HEK293T (cell line): ENCODE results near the gene ITPRID1.

Experiments
- CTCF ChIA-PET: fragments of 350-600 bp; formaldehyde crosslinking; extraction: SDS; loops from one replicate; lab custom pipeline; 2021; ENCODE audit warnings: antibody characterized with exemption, inconsistent platforms; lab: Yijun Ruan, JAX
- POLR2A ChIA-PET: fragments of 350-600 bp; formaldehyde crosslinking; extraction: SDS; loops from one replicate; lab custom pipeline; 2020; ENCODE audit warnings: antibody characterized with exemption, inconsistent platforms; lab: Yijun Ruan, JAX
- DNase-seq: peaks from one replicate; pipeline ENCODE4 v3.0.0; 2012; ENCODE audit warnings: mixed read lengths; ENCODE audit errors: extremely low spot score
- ARNT ChIP-seq: fragments of 450-650 bp; IDR thresholded peaks from 2 replicates; pipeline ENCODE4 v1.6.1; 2017; ENCODE audit warnings: mild to moderate bottlenecking
- BHLHE40 ChIP-seq: fragments of 450-650 bp; IDR thresholded peaks from 2 replicates; pipeline ENCODE4 v1.6.1; 2016; ENCODE audit warnings: mild to moderate bottlenecking, moderate library complexity, borderline replicate concordance
- CTBP1 ChIP-seq: fragments of 450-650 bp; IDR thresholded peaks from 2 replicates; pipeline ENCODE4 v1.6.1; 2016; ENCODE audit warnings: borderline replicate concordance
- ELF4 ChIP-seq: fragments of 450-650 bp; IDR thresholded peaks from 2 replicates; pipeline ENCODE4 v1.6.1; 2017; ENCODE audit warnings: antibody characterized with exemption
- FOXA1 ChIP-seq: fragments of 450-650 bp; IDR thresholded peaks from 2 replicates; pipeline ENCODE4 v1.6.1; 2016; ENCODE audit warnings: mild to moderate bottlenecking
- FOXK2 ChIP-seq: fragments of 450-650 bp; IDR thresholded peaks from 2 replicates; pipeline ENCODE4 v1.6.1; 2016; ENCODE audit warnings: mild to moderate bottlenecking
- FOXM1 ChIP-seq: fragments of 450-650 bp; IDR thresholded peaks from 2 replicates; pipeline ENCODE4 v1.6.1; 2017; ENCODE audit warnings: mild to moderate bottlenecking, borderline replicate concordance
- HDGF ChIP-seq: fragments of 450-650 bp; IDR thresholded peaks from 2 replicates; pipeline ENCODE4 v1.6.1; 2017; ENCODE audit warnings: antibody characterized with exemption, borderline replicate concordance
- L3MBTL2 ChIP-seq: fragments of 450-650 bp; conservative IDR thresholded peaks from 2 replicates; pipeline ENCODE4 v1.6.1; 2016; ENCODE audit warnings: mild to moderate bottlenecking
- LEF1 ChIP-seq: fragments of 450-650 bp; IDR thresholded peaks from 2 replicates; pipeline ENCODE4 v1.6.1; 2017; ENCODE audit warnings: mild to moderate bottlenecking, borderline replicate concordance
- NFRKB ChIP-seq: fragments of 450-650 bp; IDR thresholded peaks from 2 replicates; pipeline ENCODE4 v1.6.1; 2016; ENCODE audit warnings: mild to moderate bottlenecking, moderate library complexity
- PKNOX1 ChIP-seq: fragments of 450-650 bp; IDR thresholded peaks from 2 replicates; pipeline ENCODE4 v1.6.1; 2016
- SP1 ChIP-seq: fragments of 450-650 bp; IDR thresholded peaks from 2 replicates; pipeline ENCODE4 v1.6.1; 2017
- SUZ12 ChIP-seq: fragments of 450-650 bp; IDR thresholded peaks from 2 replicates; pipeline ENCODE4 v1.6.1; 2016; ENCODE audit warnings: mild to moderate bottlenecking
- TARDBP ChIP-seq: fragments of 450-650 bp; IDR thresholded peaks from 2 replicates; pipeline ENCODE4 v1.6.1; 2016
- ZNF384 ChIP-seq: fragments of 450-650 bp; IDR thresholded peaks from 2 replicates; pipeline ENCODE4 v1.6.1; 2016

ITPRID1 gene

GRCh38 chr7:31651234-31652062, 137.6 kb downstream of the ITPRID1 start:
- DNase-seq, result no peak
- TF ChIP-seq NFRKB (no peak), FOXM1 (no peak), LEF1 (no peak), SUZ12 (no peak), CTBP1 (no peak), SP1 (no peak)
- ChIA-PET POLR2A (no interaction called here), CTCF (no interaction called here)

DNA sequence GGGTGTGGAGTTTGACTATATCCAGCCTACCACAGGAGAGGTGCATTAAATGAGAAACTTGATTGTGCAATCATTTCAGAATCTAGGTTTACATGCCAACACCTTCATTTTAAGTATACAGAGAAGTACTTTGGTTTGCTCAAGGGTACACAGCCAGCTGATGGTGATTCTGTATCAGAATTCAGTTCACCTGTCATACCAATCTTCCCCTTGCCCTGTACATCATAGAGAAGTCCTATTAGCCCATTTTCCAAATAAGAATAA, 138.1 kb downstream of the ITPRID1 start:
- DNase-seq, result no peak
- ChIA-PET POLR2A (no interaction called here), CTCF (no interaction called here)
- no peak for TF ChIP-seq BHLHE40
- TF ChIP-seq ELF4, result no peak
- no peak for TF ChIP-seq ARNT
- TF ChIP-seq SP1, result no peak
- no peak for TF ChIP-seq FOXK2
- TF ChIP-seq LEF1, result no peak
- TF ChIP-seq ZNF384, result no peak
- no peak for TF ChIP-seq TARDBP
- TF ChIP-seq HDGF, result no peak
- no peak for TF ChIP-seq CTBP1
- no peak for TF ChIP-seq FOXA1
- no peak for TF ChIP-seq FOXM1
- no peak for TF ChIP-seq NFRKB
- TF ChIP-seq L3MBTL2, result no peak
- TF ChIP-seq SUZ12, result no peak
- TF ChIP-seq PKNOX1, result no peak

DNA sequence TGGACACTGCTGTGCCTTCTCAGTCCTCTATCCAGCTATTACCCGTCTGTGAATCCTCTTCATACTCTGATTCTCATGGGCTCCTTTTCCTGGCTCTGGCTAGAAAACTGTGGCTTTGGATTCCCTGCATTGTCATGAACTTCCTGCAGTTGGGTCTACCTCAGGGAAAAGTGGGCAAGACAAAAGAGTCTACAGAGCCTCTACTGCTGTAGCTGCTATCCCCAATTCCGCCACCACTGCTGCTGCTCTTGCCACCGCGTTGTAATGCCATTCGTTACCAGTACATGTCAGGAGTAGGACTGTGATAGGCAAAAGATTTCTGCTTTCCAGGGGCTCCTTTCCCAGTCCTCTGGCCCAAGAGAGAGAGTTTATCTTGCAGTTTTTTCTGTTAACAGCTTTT, 149.2 kb downstream of the ITPRID1 start:
- ChIA-PET CTCF (no interaction called here), POLR2A (no interaction called here)
- TF ChIP-seq ARNT, result no peak
- TF ChIP-seq SP1, result no peak
- TF ChIP-seq CTBP1, result no peak
- TF ChIP-seq LEF1, result no peak
- TF ChIP-seq ZNF384, result no peak
- TF ChIP-seq PKNOX1, result no peak
- no peak for TF ChIP-seq NFRKB
- TF ChIP-seq FOXA1, result no peak
- no peak for TF ChIP-seq L3MBTL2
- no peak for TF ChIP-seq TARDBP
- TF ChIP-seq FOXM1, result no peak
- no peak for TF ChIP-seq SUZ12
- TF ChIP-seq ELF4, result no peak
- no peak for TF ChIP-seq HDGF
- no peak for TF ChIP-seq FOXK2
- TF ChIP-seq BHLHE40, result no peak
- peak; percentile 19 for DNase-seq

- no peak for DNase-seq
- ChIA-PET POLR2A (no interaction called here), CTCF (no interaction called here)
- no peak for TF ChIP-seq FOXM1
- TF ChIP-seq SUZ12, result no peak
- no peak for TF ChIP-seq ELF4
- no peak for TF ChIP-seq ARNT
- no peak for TF ChIP-seq LEF1
- TF ChIP-seq SP1, result no peak
- TF ChIP-seq FOXK2, result no peak
Observed at GRCh38 chr7:31664890-31665289, 151.0 kb downstream of the ITPRID1 start.

DNA sequence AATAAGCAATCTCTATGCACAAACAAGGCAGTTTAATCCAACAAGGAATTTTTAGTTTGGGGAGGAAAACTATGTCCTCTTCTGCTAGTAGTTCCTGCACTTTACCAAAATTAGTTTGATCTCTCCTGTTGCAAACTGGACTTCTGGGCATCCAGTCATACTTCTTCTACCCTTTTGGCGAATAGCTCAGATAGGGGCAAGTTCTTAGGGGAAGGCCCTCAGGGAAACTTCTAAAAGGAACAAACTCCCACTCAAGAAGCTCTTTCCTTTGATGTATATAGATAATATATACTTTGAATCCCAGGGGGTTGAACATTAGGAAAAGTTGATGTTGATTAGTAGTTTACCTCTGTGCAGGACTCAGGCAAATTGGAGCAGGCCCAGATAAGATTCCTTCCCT, 151.7 kb downstream of the ITPRID1 start:
- CTCF ChIA-PET, result no interaction called here
- no peak for DNase-seq
- POLR2A ChIA-PET, result no interaction called here
- TF ChIP-seq FOXM1 (no peak), SP1 (no peak), FOXK2 (no peak), TARDBP (no peak), SUZ12 (no peak), NFRKB (no peak), HDGF (no peak), BHLHE40 (no peak), LEF1 (no peak), PKNOX1 (no peak), ELF4 (no peak), FOXA1 (no peak), ARNT (no peak), ZNF384 (no peak), CTBP1 (no peak), L3MBTL2 (no peak)

GRCh38 chr7:31669461-31669860, 155.6 kb downstream of the ITPRID1 start:
- TF ChIP-seq TARDBP (no peak), SP1 (no peak), FOXA1 (no peak), ELF4 (no peak), FOXK2 (no peak), CTBP1 (no peak), FOXM1 (no peak), L3MBTL2 (no peak), NFRKB (no peak), BHLHE40 (no peak), PKNOX1 (no peak), LEF1 (no peak), ARNT (no peak), HDGF (no peak), ZNF384 (no peak), SUZ12 (no peak)
- DNase-seq, result no peak
- CTCF ChIA-PET, result no interaction called here
- POLR2A ChIA-PET, result no interaction called here
